ENCODE measurements around the gene GORASP2.

The GORASP2 gene

GRCh38 chr2:171008550-171009205 lies 79.6 kb downstream of the GORASP2 start:
- no peak for DNase-seq

GRCh38 chr2:171009386-171009785 lies 80.3 kb downstream of the GORASP2 start:
- no peak for DNase-seq

GRCh38 chr2:171013851-171014250 lies 84.8 kb downstream of the GORASP2 start:
- DNase-seq: no peak

- DNase-seq: no peak
These were observed 87.1 kb downstream of the GORASP2 start for GRCh38 chr2:171016125-171016524.

All from SW 1271 (cell line).